Hematopoietic multipotent progenitor cell treated with erythropoietin and hydrocortisone succinate and interleukin-3 and kit ligand, for 6 days (in vitro differentiated cells): ENCODE data around the gene MLPH.

ENCODE experiments used
- DNase-seq: peaks from one replicate; pipeline ENCODE4 v3.0.0-alpha.2; 2015

MLPH gene, protein sequence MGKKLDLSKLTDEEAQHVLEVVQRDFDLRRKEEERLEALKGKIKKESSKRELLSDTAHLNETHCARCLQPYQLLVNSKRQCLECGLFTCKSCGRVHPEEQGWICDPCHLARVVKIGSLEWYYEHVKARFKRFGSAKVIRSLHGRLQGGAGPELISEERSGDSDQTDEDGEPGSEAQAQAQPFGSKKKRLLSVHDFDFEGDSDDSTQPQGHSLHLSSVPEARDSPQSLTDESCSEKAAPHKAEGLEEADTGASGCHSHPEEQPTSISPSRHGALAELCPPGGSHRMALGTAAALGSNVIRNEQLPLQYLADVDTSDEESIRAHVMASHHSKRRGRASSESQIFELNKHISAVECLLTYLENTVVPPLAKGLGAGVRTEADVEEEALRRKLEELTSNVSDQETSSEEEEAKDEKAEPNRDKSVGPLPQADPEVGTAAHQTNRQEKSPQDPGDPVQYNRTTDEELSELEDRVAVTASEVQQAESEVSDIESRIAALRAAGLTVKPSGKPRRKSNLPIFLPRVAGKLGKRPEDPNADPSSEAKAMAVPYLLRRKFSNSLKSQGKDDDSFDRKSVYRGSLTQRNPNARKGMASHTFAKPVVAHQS

DNA sequence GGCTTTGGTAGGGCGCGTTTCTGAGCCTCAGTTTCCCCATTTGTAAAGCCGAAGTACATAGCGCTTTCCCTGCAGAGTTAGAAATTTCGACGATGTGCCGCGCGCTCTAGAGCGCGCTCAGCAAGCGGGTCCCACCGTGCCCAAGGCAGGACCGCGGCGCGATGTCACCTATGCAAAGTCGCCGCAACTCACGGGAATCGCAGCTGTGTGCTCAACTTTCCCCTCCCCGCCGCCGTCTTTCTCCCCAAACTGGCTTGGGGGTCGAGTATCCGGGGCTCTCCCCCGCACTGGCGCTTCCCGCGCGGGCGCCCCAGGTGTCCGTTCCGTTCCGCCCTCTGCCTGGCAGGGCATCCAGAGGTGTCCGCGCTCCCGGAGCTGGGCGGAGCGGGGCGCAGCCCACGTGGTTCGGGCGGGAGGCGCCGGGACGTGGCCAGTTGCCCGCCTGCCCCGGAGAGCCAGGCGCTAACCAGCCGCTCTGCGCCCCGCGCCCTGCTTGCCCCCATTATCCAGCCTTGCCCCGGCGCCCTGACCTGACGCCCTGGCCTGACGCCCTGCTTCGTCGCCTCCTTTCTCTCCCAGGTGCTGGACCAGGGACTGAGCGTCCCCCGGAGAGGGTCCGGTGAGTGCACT is at the start of gene MLPH:
TSS of gene MLPH (plus strand) at position 433 of the 630 bp plus-strand sequence. CDS start 6,176 bp downstream, outside the sequence.
- DNase-seq: no peak

DNA sequence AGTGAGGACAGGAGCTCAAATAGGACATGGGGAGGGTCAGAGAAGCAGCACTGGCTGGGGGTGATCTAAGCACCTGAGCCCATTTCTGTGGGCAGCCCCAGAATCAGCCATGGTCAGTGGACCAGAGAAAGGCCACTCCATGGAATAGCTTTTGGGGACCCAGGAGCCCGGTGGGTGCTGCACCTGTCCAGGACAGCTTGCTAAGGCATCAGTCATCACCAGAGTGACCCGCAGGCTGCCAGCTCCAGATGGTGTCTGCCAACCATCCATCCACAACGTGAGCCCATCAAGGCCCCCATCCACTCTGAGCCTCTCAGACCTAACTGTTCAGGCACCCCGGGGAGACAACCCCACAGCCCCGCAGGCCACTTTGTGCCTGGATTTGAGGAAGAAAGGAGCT is 49.5 kb upstream of the MLPH start:
- DNase-seq: no peak

DNA sequence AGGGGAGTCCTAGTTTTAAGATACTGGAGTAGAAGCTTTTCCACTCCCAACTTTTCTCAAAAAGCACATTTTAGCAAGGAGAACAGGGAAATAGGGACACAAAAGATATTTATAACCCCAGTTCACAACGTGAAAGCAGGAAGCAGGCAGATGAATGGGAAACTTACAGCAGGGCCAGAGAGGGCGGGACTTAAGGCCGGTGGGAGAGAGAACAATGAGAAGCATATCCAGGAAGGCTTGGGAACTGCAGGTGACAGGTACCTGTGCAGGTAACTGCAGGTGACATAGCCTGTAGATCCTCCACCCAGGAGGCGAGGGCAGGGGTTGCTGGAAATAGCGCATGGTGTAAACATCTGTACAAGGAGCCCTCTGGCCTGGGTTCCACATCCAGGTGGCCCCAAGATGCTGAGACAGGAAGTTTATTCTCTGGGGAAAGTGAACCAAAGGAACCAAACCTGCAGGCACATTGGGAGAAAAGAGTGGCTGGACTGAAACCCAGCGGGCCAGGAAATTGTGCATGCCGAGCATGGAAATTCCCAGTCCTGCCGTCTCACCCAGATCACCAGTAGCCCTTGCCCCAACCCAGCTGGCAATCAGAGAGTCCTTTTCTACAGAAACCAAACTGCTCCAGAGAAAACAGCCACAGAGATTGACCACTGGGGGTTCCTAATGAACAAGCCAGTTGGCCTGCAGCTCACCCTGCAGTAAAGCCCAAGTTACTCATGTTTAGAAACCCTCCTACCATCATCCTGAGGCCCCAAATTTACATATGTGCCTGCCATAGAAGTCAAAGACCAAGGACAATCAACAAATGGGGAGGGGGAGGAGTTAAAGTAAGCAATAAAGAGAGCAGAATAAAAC is 48.7 kb upstream of the MLPH start:
- no peak for DNase-seq

DNA sequence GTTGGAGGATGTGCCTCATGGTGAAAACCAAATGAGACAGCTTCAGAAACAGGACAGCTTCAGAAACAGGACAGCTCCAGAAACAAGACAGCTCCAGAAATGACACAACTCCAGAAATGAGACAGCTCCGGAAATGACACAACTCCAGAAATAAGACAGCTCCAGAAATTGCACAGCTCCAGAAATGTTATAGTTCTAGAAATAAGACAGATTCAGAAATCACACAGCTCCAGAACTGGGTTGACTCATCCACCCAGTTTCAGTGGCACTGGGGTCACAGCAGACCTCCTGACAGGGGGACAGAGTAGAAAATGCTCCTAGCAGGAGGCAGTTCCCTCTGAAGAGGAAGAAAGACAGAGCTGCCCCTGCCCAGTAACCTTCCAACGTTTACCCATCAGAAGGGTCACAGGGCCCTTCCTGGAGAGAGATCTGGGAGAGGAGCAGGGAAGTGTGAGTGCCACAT is 46.2 kb upstream of the MLPH start:
- DNase-seq: no peak

DNA sequence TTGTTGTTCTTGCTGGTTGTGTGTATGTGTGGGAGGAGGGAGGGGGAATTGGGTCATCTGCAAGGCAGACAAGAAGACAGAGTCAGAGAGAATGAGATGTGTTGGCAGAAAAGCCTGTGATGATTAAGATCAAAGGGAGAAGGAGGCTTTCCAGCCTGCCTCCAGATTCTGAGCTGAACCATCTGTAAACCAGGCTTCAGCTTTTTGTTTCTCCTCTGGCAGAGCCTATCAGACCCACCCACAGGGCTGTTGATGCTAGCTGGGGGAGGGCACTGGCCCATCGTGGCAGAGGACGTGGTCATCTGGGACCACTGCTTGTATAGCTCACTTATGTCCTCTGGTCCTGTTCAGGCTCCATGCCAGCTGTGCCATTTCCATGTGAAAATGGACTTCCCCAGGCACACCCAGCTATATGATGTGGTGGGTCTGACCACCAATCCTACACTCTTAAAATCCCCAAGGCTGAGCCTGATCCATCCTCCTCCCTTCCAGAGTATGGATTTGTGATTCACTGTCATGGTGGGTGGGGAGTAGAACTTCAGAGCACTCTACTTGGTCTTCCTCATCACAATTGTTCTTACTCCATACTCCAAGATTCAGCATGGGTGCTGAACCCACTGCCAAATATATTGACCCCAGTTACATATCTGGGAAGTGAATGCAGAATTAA is 45.3 kb upstream of the MLPH start:
- DNase-seq: no peak

DNA sequence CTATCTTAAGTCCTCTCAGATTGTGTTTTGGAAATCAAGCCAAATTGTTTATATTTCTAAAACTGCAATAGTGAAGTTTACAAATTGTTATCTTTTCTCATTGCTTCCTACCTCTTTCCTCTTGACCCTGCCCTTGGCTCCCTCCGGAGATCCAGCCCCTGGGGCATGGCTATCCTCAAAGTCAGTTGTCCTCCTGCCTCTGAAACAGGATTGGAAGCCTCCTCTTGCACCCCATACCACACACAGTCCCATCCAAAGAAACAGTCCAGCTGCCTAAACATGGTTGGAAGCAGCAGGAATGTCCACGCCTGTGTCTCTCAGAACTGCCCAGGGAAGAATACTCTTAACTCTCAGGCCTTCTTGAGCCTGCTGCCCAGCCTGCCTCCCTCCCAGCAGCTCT is 43.0 kb upstream of the MLPH start:
- no peak for DNase-seq

DNA sequence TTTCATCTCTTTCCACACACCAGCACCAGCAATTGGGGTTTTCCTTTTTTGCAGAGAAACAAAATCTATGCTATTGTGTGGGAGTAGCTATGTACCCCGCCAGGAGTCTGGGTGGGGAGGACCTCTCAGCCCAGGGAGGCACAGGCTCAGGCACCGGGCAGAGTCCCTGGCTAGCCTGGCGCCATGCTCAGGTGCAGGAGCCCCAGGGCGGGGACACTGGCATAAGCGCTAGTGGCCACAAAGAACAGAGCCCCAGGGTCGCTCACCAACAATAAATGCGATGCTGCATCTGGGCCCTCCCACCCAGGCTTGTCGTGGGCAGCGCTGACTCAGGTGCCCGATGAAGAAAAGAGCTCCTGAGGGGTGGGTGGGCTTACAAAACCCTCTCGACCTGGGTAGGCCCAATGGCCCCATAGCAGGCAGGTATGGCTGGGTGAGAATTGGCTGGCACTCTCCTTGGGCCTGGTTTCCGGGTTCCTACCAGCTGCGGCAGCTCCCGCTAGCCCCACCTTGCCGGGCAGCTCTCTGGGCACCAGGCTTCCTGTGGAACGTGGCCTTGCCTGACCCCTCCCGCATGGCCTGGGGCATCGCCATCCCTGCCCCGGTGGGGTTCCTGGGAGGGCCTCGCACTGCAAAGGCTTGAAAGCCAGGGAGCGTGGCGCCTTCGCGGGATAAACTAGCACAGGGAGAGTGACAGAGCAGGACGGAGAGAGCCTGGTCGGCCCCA is 41.3 kb upstream of the MLPH start:
- DNase-seq: no peak

DNA sequence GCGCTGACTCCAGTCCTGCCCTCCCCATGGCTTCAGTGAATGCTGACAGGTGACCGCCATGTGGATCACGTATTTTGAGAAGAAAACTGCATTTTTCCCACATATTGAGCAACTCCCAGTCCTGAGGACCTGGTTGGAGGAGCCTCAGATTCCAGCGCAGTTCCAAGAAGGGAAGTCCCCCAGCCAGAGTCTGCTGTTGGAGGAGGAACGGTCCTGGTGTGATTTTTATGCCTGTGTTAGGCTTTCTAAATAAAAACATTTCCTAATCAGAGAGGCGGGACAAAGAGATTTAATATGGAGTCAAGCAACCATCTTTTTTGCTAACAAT is 40.7 kb upstream of the MLPH start:
- DNase-seq: no peak

DNA sequence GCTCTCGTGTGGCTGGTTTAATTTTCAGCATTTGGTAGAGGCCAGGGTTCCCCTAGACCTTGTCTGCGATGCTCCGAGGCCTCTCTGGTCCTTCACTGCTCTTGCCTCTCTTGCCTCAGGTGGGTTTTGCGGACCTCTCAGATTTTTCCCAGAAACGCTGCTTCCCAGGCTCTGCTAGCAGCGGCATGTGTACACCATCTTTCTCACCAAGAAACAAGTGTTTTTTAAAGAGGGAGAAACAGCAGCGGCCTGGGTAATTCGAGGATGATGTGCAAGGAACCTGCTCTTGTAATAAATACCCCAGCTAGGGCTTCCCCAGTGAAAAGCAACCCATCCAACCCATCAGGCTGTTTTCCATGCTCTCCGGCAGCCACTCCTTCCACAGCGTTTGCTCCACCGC is 39.6 kb upstream of the MLPH start:
- DNase-seq: no peak

DNA sequence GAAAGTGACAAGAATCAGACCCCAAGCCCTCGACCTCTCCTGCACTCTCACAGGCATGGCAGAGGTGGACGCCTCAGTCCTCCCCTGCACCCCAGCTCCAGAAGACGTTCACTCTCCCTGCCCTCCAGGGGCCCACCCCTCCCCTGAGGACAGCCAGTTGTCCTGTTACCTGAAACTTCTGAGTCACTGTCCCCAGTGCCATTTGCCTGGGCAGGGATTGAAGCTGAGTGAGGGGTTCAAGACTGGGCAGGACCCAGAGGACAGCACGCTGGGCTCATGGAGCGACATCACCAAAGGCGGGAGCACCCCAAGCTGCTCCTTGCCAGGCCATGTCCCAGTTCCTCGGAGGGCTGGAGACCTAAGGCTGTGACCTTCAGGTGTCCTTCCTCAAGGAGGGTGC is 38.9 kb upstream of the MLPH start:
- DNase-seq: no peak

DNA sequence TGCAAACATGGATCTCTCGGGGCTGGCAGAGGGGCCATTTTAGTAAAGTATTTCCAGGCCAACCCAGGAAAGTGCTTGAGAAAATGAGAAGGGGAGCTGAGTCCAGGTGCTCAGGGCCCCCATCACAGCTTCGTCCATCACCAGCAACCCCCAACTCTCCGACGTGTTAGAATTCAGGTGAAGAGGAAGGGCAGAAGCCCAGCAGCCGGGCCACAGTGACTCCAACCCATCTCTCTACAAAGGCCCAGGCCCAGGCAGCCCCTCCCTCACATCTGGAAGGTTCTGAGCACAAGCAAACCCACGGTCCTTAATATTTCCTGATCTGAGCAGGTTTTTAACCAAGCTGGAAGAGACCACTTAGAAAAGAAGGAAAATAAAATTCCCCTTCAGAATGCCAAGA is 38.4 kb upstream of the MLPH start:
- DNase-seq: no peak

DNA sequence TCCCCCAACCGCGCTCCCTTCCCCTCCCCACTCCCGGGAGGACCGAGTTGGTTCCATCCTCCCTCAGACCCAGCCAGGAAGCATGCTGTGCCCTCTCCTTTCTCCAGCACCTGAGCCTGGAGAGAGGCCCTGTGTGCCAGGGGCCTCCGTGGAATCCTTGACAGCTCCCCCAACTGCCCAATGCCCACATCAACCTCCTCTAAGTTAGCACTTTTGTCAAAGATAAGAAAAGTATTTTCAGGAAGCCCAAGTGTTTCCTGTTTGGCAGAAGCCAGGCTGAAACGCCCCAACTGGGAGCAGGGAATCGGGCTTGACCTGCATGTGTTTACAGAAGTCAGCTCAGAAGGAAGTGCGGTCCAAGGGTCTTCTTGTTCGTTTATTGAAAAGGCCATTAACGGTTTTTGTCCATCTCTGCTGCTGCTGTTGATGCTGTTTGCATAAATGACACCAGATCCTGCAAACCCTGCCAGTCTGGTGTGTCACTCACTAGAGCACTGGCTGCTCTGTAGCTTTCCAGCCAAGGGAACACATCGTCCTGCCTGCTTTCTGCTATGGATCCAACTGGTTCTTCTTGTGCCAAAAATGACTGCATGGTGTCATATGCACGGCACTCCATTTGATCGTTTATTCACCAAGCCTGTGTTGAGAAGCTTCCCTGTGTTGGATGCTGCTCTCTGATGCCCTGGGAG is 37.7 kb upstream of the MLPH start:
- DNase-seq: no peak

DNA sequence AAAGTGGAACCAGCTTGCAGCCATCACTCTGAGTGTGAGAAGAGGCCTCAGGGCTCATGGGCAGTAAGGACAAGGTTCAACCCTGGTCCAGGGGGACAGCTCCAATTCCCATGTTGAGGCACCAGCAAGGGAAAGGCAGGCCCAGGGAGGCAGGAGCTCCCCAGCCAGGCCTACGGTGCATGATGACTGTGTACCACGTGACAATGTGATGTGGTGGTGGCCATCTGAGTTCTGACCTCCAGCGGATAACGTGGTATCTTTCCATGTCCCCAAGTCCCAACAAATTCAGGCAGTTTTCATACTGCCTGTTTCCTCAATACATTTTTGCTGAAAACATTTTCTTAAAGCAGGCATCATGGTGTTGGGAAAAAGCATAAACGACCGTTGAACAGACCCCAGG is 36.9 kb upstream of the MLPH start:
- no peak for DNase-seq

DNA sequence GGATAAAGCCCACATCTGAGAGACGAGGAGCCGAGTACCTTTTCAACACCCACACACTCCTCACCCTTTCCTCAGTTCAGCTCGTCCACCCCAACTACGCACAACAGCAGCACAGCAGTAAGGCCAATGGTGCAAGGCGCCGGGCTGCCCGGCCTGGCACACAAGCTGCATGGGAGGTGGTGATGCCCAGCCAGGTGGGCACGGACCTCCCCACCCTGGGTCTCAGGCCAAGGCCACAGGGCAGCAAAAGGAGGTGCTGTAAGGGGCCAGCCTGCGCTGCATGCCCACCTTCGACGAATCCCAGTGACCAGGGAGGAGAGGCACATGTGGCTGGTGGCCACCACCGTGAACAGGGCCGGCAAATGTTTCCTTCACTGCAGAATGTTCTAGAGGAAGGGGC is 36.5 kb upstream of the MLPH start:
- no peak for DNase-seq

DNA sequence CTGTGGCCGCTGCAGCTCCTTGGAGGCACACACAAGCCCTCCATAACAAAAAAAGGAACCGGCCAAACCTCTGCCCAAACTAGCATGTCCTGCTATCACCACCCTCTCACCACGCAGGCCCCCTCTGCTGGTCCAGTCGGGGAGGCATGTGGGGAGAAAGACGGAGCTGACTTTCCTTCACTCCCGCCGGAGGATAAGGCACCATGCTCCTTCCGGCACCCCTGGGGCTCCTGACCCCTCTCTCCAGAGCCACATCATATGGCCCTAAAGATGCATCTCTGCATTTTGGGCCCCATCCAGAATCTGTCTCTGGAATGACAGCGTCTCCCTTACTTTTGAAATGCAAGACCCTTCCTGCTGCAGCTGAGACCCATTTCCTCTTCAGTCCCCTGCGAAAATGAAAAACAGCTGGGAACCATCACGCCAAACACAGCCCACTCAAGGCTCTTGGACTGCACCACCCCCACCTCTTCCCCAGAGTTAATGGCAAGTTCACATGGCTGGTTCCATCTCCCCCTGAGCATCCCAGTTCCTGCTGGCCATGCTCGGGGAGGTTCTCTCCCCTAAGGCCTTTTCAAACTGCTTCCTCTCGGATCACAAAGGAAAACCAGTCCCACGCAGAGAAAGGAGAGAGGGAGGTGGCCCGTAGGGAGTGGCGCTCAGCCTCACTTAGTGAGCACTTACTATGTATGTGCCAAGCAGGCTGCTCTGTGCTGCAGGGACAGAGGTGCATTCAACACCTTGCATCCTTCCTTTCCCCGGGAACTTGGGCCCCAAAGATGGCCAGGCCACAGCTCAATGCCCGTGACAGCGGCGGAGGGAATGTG is 35.2 kb upstream of the MLPH start:
- DNase-seq: no peak

DNA sequence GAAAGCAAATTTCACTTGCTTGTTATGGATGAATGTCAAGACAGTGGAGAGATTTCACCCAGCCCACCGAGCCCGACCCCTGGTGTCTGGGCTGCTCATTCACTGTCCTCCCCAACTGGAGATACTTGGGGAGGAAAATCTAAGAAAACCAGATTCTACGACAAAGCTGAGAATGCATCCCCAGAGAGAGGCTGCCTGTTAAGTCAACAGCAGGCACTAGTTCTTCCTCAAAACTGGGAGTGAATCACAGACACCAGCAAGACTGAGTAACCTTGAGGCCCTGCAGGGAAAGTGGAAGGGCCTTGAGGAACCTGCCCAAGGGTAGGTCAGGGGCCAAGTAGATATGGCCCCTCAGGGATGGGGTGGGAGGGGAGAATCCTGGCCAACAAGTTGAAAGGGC is 34.2 kb upstream of the MLPH start:
- DNase-seq: no peak

DNA sequence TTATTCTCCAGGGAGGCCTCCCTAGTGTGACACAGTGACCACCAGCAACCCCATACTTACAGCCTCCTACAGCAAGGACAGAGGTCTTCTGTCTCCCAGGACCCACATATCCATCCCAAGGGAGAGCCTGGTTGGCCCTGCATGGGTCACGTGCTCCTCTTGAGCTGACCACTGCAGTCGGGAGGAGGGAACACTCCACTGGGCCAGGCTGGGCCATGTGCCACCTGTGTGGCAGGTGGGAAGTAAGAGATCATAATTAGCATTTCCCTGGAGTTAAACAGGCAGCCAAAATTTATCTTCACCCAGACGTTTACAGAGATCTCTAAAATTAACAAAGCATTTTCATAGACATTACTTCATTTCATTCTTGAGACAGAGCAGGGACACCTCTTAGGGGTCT is 33.4 kb upstream of the MLPH start:
- no peak for DNase-seq

DNA sequence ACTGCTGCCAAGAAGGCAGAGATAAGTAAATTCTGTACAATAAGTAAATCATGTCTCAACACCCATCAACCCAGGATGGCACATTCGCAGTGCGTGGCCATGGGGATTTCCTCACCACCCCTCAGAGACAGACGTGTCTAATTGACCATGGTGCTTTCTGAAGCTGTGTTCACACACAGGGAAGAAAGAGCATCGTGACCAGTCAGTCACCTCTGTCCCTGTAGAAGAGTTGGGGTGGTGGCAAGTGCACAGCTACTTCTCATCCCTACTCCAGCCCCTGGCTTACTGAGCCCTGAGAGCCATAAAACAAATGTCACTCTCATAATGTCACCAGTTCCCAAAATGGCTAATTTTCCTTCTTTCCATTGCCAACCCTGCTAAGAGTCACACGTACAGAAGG is 31.3 kb upstream of the MLPH start:
- DNase-seq: no peak

DNA sequence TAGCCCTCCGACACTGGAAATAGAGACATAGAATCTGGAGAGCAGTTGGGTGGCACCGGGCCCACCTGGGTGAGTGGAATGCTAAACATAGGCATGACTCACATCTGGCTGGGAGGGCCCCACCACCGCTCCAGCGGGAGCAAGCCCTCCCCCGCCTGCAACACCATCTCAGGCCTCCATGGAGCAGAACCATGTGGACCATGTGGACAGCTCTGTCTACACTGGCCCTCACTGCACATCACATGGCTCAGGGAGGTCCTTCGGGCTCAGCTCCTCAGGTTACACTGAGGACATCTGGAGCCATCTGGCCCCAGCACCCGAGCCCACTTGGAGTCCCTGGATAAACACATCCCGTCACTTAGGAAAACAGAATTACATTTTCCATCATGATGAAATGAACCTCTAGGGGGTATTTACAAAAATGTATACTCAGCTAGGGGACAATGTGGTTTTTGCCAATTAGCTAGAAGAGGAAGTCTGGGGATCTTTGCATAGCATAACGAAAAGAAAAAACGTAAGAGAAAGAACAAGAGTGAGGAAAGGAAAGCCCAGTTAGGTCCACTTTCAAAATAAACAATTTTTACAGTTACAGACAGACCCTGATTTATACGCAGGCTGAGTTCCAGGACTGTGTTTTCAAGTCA is 30.7 kb upstream of the MLPH start:
- DNase-seq: no peak

DNA sequence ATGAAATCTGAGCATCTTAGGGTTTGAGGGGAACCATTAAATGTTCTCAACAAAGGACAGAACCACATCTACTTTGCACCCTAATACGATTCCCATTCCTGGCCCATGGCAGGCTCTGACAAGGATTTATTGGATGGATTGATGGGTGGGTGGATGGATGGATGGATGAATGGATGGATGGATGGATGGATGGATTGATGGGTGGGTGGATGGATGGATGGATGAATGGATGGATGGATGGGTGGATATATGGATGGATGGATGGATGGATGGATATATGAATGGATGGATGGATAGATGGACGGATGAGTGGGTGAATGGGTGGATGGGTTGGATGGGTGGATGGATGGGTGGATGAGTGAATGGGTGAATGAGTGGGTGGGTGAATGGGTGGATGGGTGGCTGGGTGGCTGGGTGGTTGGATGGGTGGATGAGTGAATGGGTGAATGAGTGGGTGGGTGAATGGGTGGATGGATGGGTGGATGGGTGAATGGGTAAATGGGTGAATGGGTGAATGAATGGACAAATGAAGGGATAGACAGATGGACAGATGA is 29.6 kb upstream of the MLPH start:
- no peak for DNase-seq
